Measurements from ENCODE around the gene M6PR. TPM values are rescaled to one million over a fixed set of nuclear protein-coding genes. Genes with fewer than 3 reads are reported as not detected.
"Not testable (repeated sequence)": the region's sequence is repeated elsewhere in the genome, so short reads cannot be mapped to it uniquely, and the experiment has no call there.

M6PR gene
- total RNA-seq, 1 donor from 2014 or later, result 40.4 TPM

- ATAC-seq (no peak), DNase-seq (ENCODE audit: low spot score) (no peak)
These were observed 2.3 kb upstream of the M6PR start for GRCh38 chr12:8951744-8952143.

GRCh38 chr12:8950702-8951478 is 1.4 kb upstream of the M6PR start:
- ATAC-seq (no peak), DNase-seq (ENCODE audit: low spot score) (no peak)

- no peak for DNase-seq (ENCODE audit: low spot score)
- no peak for ATAC-seq
These were observed 729 bp upstream of the M6PR start for GRCh38 chr12:8950221-8950527.

- ATAC-seq (no peak), DNase-seq (ENCODE audit: low spot score) (no peak)
These were observed 624 bp downstream of the M6PR start for GRCh38 chr12:8948701-8949341.

GRCh38 chr12:8947737-8948136 is 1.7 kb downstream of the M6PR start:
- ATAC-seq (no peak), DNase-seq (ENCODE audit: low spot score) (no peak)

- DNase-seq (ENCODE audit: low spot score) (no peak), ATAC-seq (no peak)
These were observed 2.7 kb downstream of the M6PR start for GRCh38 chr12:8946733-8947132.

- ATAC-seq, result no peak
These were observed 5.8 kb downstream of the M6PR start for GRCh38 chr12:8943565-8944186.

GRCh38 chr12:8941691-8942478 is 7.6 kb downstream of the M6PR start:
- no peak for ATAC-seq
- no peak for DNase-seq (ENCODE audit: low spot score)

More at GRCh38 chr12:8943565-8944186, 5.8 kb downstream of the M6PR start:
- DNase-seq (ENCODE audit: low spot score), result no peak

- not testable (repeated sequence) for ATAC-seq; DNase-seq (ENCODE audit: low spot score)
These were observed 11.5 kb downstream of the M6PR start for GRCh38 chr12:8937842-8938442.

- DNase-seq (ENCODE audit: low spot score) (no peak), ATAC-seq (no peak)
These were observed 12.7 kb downstream of the M6PR start for GRCh38 chr12:8936735-8937134.

GRCh38 chr12:8934080-8934479 is 15.4 kb downstream of the M6PR start:
- not testable (repeated sequence) for DNase-seq (ENCODE audit: low spot score)
- ATAC-seq, result peak; percentile 72

- not testable (repeated sequence) for DNase-seq (ENCODE audit: low spot score); ATAC-seq
These were observed 17.0 kb downstream of the M6PR start for GRCh38 chr12:8932464-8932863.

- not testable (repeated sequence) for ATAC-seq; DNase-seq (ENCODE audit: low spot score)
These were observed 18.7 kb downstream of the M6PR start for GRCh38 chr12:8930655-8931323.

GRCh38 chr12:8922544-8922943 is 26.9 kb downstream of the M6PR start:
- DNase-seq (ENCODE audit: low spot score) (no peak), ATAC-seq (no peak)

GRCh38 chr12:8919643-8920042 is 29.8 kb downstream of the M6PR start:
- ATAC-seq, result peak; percentile 68
- DNase-seq (ENCODE audit: low spot score), result not testable (repeated sequence)

- ATAC-seq (no peak), DNase-seq (ENCODE audit: low spot score) (no peak)
These were observed 31.7 kb downstream of the M6PR start for GRCh38 chr12:8917751-8918150.

GRCh38 chr12:8917031-8917430 is 32.4 kb downstream of the M6PR start:
- ATAC-seq, result no peak
- no peak for DNase-seq (ENCODE audit: low spot score)

- ATAC-seq, result no peak
- DNase-seq (ENCODE audit: low spot score), result no peak
These were observed 33.3 kb downstream of the M6PR start for GRCh38 chr12:8916154-8916553.

GRCh38 chr12:8914716-8915526 is 34.5 kb downstream of the M6PR start:
- DNase-seq (ENCODE audit: low spot score) (peak; percentile 61), ATAC-seq (peak; percentile 87)
